ENCODE results near the gene TBC1D14.

TBC1D14 gene

DNA sequence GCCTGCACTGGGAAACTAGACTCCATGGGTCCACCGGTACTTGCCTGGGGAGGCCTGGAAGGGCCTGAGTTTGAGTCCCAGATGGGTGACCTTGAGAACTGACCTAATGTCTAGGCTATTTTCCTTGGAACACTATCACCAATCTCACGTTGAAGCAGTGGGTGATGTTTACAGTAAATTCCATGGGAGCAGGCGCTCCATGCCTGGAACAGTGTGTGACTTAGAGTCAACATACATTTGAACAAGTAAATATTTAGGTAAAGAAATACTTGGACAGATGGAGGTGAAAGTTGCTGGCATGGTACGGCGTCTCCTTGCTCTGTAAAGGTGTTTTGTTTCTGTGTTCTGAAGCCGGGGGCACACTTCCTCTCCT is 47.5 kb downstream of the TBC1D14 start:
- POLR2A ChIA-PET: no interaction called here
- TF ChIP-seq, protein P1, sequence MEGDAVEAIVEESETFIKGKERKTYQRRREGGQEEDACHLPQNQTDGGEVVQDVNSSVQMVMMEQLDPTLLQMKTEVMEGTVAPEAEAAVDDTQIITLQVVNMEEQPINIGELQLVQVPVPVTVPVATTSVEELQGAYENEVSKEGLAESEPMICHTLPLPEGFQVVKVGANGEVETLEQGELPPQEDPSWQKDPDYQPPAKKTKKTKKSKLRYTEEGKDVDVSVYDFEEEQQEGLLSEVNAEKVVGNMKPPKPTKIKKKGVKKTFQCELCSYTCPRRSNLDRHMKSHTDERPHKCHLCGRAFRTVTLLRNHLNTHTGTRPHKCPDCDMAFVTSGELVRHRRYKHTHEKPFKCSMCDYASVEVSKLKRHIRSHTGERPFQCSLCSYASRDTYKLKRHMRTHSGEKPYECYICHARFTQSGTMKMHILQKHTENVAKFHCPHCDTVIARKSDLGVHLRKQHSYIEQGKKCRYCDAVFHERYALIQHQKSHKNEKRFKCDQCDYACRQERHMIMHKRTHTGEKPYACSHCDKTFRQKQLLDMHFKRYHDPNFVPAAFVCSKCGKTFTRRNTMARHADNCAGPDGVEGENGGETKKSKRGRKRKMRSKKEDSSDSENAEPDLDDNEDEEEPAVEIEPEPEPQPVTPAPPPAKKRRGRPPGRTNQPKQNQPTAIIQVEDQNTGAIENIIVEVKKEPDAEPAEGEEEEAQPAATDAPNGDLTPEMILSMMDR (IDR thresholded peaks at IDR 0.05; ENCODE audit: control extremely low read depth, extremely low read depth, low read depth, missing control alignments): no peak
- DNase-seq (ENCODE audit: extremely low spot score): no peak
- CTCF ChIA-PET: interaction anchor here (1.6 to 1.9 kb wide), 2 partner anchors 10 to 17 kb away, joined by 6 to 7 read pairs; no protein-coding TSS in a partner anchor

DNA sequence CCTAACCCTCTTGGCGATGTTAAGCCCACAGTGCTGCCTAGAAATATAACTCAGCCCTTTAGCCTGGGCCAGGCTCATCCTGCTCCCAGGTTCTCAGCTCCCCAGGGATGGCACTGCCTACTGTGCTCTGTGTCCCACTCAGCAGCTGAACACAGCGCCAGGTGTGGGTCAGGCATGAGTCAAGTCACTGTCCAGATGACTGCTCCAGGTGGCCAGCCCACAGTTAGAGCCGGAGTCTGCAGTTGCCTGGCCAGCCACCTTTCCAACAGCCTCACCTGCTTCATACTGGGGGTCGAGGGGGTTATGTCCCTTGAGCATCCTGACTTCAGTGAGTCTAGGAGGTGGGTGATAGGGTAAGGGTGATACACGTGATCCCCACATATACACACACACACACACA is 48.4 kb downstream of the TBC1D14 start:
- no peak for DNase-seq (ENCODE audit: extremely low spot score)
- ChIA-PET POLR2A (no interaction called here), CTCF (interaction anchor here (1.9 kb wide), 1 partner anchor 16 kb away, joined by 6 read pairs; no protein-coding TSS in a partner anchor)
- TF ChIP-seq, protein P1 (IDR thresholded peaks at IDR 0.05; ENCODE audit: control extremely low read depth, extremely low read depth, low read depth, missing control alignments): no peak

DNA sequence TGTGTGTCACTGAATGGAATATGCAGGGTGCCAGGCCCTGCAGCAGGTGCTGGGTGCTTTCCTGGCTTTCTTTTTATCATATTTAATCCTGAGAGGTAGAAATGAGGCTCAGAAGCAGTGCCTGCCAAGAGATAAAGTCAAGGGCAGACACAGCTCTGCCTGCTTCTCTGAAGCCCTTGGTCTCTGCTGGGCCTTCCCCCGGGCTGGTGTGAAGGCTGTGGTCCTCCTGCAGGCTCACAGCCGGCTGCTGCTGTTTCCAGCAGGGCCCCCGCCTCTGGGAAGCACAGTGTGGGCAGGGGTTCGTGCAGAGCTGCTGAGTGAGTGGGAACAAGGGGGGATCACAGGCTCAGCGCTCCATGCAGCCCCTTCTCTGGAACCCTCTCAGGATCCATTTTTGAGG is 49.6 kb downstream of the TBC1D14 start:
- POLR2A ChIA-PET: no interaction called here
- TF ChIP-seq, protein P1 (IDR thresholded peaks at IDR 0.05; ENCODE audit: control extremely low read depth, extremely low read depth, low read depth, missing control alignments): no peak
- CTCF ChIA-PET: interaction anchor here (1.3 kb wide), 1 partner anchor 15 kb away, joined by 7 read pairs; no protein-coding TSS in a partner anchor
- no peak for DNase-seq (ENCODE audit: extremely low spot score)

DNA sequence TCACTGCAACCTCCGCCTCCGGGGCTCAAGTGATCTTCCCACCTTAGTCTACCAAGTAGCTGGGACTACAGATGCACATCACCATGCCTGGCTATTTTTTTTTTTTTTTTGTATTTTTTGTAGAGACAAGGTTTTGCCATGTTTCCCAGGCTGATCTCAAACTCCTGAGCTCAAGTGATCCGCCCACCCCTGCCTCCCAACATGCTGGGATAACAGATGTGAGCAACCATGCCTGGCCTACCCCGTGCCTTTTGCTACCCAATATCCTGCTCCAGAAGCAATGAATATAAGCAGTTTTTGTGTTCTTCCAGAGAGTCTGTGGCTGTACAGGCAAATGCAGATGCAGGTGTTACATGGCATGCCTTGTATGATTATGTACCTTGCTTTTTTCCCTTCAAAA is 50.5 kb downstream of the TBC1D14 start:
- TF ChIP-seq, protein P1 (IDR thresholded peaks at IDR 0.05; ENCODE audit: control extremely low read depth, extremely low read depth, low read depth, missing control alignments): no peak
- ChIA-PET CTCF (interaction anchor here (1.3 to 6.3 kb wide), 3 partner anchors 12 to 15 kb away, joined by 3 to 67 read pairs (median 7); no protein-coding TSS in a partner anchor), POLR2A (no interaction called here)
- no peak for DNase-seq (ENCODE audit: extremely low spot score)

DNA sequence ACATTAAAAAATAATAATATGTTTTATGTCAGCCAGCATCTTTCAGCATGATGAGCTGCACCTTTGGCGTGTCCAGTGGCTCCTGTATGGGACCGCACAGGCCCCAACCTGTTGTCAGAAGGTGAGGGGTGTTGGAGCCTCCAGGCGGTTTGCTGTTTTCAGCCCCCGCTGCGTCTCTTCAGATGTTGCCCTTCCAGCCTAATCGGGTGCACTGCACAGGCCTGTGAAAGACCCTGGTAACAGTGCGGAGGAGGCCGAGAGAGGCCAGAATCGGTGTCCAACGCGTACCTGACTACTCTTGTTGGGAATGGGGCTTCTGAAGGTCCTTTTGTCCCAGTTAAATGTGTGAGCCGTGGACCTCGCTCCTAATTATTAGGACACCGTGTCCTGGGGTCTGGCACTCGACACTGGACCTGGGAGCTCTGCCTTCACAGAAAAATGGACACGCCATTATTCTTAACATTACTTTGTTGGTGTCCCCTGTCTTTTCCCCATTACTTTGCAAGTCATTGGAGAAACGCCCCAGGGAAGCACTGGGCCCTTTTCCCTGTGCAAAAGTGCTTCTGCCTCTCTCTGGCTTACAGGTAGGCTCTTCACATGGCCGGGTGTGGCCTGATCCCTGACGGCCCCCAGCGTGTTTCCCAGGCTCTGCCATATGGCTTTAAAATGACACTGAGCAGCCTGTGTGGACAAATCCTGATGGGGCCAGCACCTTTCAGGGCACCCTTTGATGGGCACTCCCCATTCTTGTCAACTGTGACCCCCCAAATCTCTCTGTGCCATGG is 51.2 kb downstream of the TBC1D14 start:
- CTCF ChIA-PET: interaction anchor here (1.3 to 6.3 kb wide), 2 partner anchors 13 kb away, joined by 3 to 67 read pairs; no protein-coding TSS in a partner anchor
- TF ChIP-seq, protein P1 (IDR thresholded peaks at IDR 0.05; ENCODE audit: control extremely low read depth, extremely low read depth, low read depth, missing control alignments): no peak
- DNase-seq (ENCODE audit: extremely low spot score): no peak
- POLR2A ChIA-PET: no interaction called here

DNA sequence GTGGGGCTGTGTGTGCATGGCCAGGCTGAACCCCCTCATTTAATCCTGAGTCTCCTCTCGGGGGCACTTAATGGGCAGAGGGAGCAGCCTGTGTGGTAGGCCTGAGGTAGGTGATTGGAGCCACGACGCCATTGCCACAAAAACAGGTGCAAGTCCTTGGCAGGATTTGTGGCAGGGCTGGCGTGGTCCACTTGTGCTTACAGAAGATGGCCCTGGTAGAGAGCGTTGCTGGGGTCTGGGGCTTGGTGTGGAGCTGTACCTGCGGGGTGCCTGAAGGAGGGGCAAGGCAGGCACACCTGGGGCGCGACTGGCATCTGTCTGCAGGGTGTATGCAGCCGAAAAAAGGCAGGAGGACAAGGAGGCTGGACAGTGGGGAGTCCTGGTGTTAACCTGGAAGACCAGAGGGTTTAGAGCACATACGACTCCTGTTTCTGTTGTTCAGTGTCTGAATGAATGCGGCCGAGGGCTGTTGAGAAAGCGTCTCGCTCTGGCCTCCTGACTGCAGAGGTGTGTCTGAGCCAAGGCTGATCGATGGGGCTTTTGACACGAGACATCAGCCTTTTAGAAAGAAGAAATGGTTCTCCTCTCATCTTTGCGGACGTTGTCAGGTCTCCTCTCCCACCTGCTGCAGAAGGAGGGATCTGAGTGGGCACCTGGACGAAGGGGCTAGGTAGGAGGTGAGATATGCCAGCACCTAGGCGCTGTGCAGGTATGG is 52.0 kb downstream of the TBC1D14 start:
- POLR2A ChIA-PET: no interaction called here
- peak; percentile 13 for DNase-seq (ENCODE audit: extremely low spot score)

More for the DNA sequence above, 52.0 kb downstream of the TBC1D14 start:
- TF ChIP-seq, protein P1 (IDR thresholded peaks at IDR 0.05; ENCODE audit: control extremely low read depth, extremely low read depth, low read depth, missing control alignments): no peak
- CTCF ChIA-PET: interaction anchor here (1.5 to 6.3 kb wide), 2 partner anchors 12 to 49 kb away, joined by 3 to 67 read pairs; no protein-coding TSS in a partner anchor

All from GM10248 (cell line).